LNCAP (cell line): Measurements from ENCODE around the gene TMEM18.

Experiments used
- TF ChIP-seq, protein P1 (sequence below): fragments of 450-650 bp; IDR thresholded peaks from 2 replicates; pipeline ENCODE4 v1.5.1; 2017; ENCODE audit warnings: mild to moderate bottlenecking

Gene TMEM18

DNA sequence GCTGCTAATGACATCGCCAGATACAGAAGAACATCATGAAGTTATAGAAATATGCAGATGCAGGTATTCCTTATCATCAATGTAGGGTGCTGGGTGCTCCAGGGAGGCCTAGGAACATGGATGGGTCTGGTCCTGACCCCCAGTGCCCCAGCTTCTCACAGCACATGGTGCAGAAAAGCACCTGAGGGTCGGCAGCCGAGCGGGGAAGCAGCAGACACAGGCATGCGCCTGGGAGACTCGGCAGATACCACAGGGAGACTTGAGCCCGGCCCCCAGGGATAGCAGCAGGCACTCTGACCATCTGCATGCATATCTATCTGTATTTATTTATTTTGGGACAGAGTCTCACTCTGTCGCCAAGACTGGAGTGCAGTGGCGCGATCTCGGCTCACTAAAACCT, 43.2 kb downstream of the TMEM18 start:
- TF ChIP-seq, protein P1, sequence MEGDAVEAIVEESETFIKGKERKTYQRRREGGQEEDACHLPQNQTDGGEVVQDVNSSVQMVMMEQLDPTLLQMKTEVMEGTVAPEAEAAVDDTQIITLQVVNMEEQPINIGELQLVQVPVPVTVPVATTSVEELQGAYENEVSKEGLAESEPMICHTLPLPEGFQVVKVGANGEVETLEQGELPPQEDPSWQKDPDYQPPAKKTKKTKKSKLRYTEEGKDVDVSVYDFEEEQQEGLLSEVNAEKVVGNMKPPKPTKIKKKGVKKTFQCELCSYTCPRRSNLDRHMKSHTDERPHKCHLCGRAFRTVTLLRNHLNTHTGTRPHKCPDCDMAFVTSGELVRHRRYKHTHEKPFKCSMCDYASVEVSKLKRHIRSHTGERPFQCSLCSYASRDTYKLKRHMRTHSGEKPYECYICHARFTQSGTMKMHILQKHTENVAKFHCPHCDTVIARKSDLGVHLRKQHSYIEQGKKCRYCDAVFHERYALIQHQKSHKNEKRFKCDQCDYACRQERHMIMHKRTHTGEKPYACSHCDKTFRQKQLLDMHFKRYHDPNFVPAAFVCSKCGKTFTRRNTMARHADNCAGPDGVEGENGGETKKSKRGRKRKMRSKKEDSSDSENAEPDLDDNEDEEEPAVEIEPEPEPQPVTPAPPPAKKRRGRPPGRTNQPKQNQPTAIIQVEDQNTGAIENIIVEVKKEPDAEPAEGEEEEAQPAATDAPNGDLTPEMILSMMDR, result no peak

DNA sequence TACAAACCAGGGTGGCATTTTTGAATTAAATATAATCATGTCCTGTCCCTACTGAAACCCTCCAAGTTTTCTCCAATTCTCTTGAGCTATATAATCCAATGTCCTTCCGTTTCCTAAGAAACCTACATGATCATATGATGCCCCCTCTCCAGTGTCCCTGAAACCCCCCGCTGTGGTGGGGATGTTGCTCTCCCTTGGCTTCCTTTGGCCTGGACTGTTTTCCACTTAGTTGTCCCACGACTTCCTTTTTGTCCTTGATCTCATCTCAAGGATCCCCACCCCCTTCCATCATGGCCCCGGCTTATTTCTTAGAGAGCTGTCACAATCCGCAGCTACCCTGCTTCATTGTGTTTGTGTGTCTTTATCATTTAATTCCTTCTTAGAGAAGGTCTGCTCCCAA, 43.8 kb downstream of the TMEM18 start:
- TF ChIP-seq, protein P1, result no peak

DNA sequence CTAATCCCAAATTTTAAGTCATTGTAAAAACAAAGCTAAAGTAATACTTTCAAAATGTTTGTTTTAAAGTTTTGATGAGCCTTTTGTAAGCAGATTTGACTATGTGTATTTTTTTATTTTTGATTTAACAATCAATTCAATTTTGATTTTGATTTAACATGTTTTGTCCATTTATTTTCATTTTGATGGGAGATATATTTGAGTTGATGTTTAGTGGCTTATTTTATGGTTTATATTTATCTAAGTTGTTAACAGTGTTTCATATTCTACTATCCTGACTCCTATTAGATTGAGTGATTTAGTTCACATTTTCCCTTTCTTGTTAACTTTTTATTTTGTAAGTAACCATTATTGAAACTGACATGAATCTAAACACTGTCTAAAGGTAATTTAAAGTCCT, 44.7 kb downstream of the TMEM18 start:
- TF ChIP-seq, protein P1, result no peak

DNA sequence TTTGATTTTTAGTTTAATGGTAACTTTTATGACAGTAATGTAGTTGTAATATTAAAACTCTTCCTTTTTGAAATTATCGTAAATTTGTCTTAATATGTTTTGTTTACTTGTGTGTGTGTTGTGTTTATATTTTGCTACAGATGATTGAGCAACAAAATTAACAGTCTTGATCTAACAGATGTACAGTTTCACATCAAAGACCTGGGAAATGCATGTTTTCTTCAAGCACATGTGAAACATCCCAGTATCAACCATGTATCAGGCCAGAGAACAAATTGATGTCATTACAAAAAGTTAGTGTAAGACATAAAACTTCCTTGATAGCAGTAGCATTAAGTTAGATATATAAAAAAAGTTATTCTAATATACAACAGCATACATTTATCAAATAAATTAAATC, 45.5 kb downstream of the TMEM18 start:
- TF ChIP-seq, protein P1, result no peak

DNA sequence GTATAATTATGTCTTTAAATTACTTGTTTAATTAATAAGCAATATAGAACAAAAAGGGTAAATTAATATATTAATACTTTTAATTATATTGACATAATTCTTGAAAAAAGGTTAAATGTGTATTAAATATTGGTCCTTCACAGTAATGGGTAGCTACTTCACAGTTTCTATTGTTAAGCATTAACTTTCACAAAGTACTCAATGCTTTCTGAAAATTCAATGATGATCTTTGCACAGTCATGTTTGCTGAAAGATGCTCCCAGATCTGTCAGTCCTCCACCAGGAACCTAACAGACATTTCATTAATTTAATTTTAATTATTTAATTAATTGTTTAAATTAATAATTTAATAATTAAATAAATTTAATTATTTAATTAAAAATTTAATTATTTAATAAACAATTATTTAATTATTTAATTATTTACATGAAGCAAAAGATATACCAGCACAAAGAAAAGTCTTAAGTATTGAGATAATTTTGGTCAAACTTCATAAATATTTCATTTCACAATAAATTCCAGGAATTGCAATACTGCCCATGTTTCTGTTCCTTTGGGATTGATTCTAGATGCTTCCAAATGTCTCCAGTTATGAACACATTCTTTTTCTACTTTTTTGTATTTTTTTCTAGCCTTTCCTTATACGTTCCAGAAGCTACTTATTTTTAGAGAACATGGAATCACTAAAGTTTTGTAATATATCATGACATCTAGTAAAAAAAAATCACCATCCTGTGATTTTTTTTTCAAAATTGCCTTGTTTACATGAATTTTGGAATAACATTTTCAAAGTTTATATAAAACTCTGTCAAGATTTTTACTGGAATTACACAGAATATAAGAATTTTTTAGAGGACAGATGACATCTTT, 46.5 kb downstream of the TMEM18 start:
- TF ChIP-seq, protein P1, result no peak

DNA sequence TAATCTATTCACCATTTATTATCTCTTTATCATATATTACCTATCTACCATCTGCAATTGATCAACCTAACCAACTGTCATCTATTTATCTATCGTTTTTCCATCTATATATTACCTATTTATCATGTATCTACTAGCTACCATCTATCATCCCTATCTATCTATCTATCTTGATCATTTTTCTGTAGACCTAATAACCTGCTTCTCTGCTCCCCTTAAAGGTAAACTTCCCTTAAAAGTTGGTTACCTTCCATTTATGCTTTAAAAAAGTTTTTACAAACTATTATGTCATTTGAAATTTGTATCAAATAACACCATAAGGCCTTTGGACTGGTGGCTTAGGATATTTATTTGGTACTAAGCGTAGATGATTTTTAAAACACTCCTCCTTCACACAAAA, 47.2 kb downstream of the TMEM18 start:
- TF ChIP-seq, protein P1, result no peak

DNA sequence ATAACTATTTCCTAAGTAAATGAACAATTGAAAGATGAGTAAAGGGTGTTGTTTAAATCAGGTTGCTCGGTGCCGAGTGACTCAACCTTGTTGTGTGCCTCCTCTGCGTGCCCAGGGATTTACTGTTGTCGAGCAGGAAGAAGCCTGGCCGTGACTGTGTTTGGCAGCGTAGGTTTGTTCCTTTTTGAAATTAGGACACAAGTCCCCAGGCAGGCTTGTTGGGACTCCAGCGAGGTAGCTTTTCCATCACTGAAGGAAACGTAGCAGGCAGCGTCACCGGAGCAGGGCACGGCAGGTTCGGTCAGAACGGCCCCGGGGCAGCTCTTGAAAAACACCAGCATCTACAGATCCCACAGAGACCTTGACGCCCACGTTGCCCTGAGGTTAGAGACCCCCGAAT, 48.6 kb downstream of the TMEM18 start:
- TF ChIP-seq, protein P1, result no peak
